Mesendoderm (in vitro differentiated cells): ENCODE measurements around the gene MYO15B.

Experiments
- DNase-seq: peaks from one replicate; pipeline ENCODE4 v3.0.0; 2013
- H2AK5ac ChIP-seq: 2 replicates; pipeline ENCODE4 v1.6.1; 2013; ENCODE audit warnings: low read length, inconsistent platforms
- H2BK120ac ChIP-seq: 2 replicates; pipeline ENCODE4 v1.6.1; 2013; ENCODE audit warnings: low read depth, mild to moderate bottlenecking, low read length, moderate library complexity, mixed read lengths
- H2BK15ac ChIP-seq: replicated peaks from 2 replicates; pipeline ENCODE4 v1.6.1; 2013; ENCODE audit warnings: low read depth, mild to moderate bottlenecking, moderate library complexity
- H2BK5ac ChIP-seq: 2 replicates; pipeline ENCODE4 v1.6.1; 2013; ENCODE audit warnings: low read length, inconsistent platforms
- H3K18ac ChIP-seq: 2 replicates; pipeline ENCODE4 v1.6.1; 2013; ENCODE audit warnings: mild to moderate bottlenecking, low read length, mixed read lengths
- H3K23ac ChIP-seq: one replicate; pipeline ENCODE4 v1.6.1; 2013; ENCODE audit warnings: low read length
- H3K27ac ChIP-seq: 2 replicates; pipeline ENCODE4 v1.5.1; 2013; ENCODE audit warnings: low read depth, mild to moderate bottlenecking, inconsistent platforms, low read length, moderate library complexity
- H3K27me3 ChIP-seq: 2 replicates; pipeline ENCODE4 v1.6.1; 2013; ENCODE audit warnings: low read length, control low read depth, mild to moderate bottlenecking, inconsistent platforms; ENCODE audit not compliant: insufficient read depth, poor library complexity
- H3K36me3 ChIP-seq: 2 replicates; pipeline ENCODE4 v1.6.1; 2013; ENCODE audit warnings: low read length, inconsistent platforms; ENCODE audit not compliant: control insufficient read depth, insufficient read depth
- H3K4ac ChIP-seq: one replicate; pipeline ENCODE4 v1.6.1; 2013; ENCODE audit warnings: low read depth, mild to moderate bottlenecking, low read length, moderate library complexity
- H3K4me1 ChIP-seq: 2 replicates; pipeline ENCODE4 v1.6.1; 2013; ENCODE audit warnings: low read depth, low read length, inconsistent platforms; ENCODE audit not compliant: control insufficient read depth
- H3K4me2 ChIP-seq: 2 replicates; pipeline ENCODE4 v1.6.1; 2013; ENCODE audit warnings: low read length
- H3K4me3 ChIP-seq: 2 replicates; pipeline ENCODE4 v1.5.1; 2013; ENCODE audit warnings: mild to moderate bottlenecking, low read length
- H3K56ac ChIP-seq: one replicate; pipeline ENCODE4 v1.6.1; 2013; ENCODE audit warnings: low read length
- H3K79me1 ChIP-seq: 2 replicates; pipeline ENCODE4 v1.6.1; 2013; ENCODE audit warnings: low read length, inconsistent platforms
- H3K79me2 ChIP-seq: 2 replicates; pipeline ENCODE4 v1.6.1; 2013; ENCODE audit warnings: mild to moderate bottlenecking, low read length; ENCODE audit not compliant: control insufficient read depth, insufficient read depth
- H3K9ac ChIP-seq: 2 replicates; pipeline ENCODE4 v1.6.1; 2013; ENCODE audit warnings: low read length, inconsistent platforms
- H4K5ac ChIP-seq: one replicate; pipeline ENCODE4 v1.6.1; 2013; ENCODE audit warnings: low read length
- H4K8ac ChIP-seq: one replicate; pipeline ENCODE4 v1.6.1; 2013; ENCODE audit warnings: low read depth, mild to moderate bottlenecking, control low read depth, low read length, moderate library complexity
- WGBS: extraction: QIAGEN DNeasy Blood & Tissue Kit; methylation state at CpG from one replicate; pipeline ENCODE4 v1.1.7; 2013; ENCODE audit warnings: low lambda C conversion rate, missing lambda C conversion rate; ENCODE audit not compliant: insufficient coverage; ENCODE audit errors: extremely low coverage; 5-methylcytosine and 5-hydroxymethylcytosine counted together

Gene MYO15B

DNA sequence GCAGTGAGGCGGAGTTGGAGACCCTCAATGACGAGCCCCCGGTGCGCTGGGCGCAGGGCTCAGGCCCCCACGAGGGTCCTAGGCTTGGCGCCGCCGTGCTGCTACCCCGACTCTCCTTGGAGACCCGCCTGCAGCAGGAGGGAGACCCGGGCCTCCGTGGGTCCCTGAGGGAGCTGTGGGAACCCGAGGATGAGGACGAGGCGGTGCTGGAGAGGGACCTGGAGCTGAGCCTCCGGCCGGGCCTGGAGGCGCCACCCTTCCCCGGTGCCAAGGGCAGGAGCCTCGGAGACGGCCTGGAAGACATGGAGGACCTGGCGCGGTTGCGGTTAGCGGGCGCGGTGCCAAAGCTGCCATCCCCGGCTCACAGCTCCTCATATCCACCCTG is 2.3 kb downstream of the MYO15B start:
- H3K36me3 ChIP-seq, result no peaks in the 10 kb centered on the region
- H3K27ac ChIP-seq, result no peak overlapping the region
- H3K27me3 ChIP-seq, result no peaks in the 10 kb centered on the region
- H2BK5ac ChIP-seq, result no peak overlapping the region
- no peak for DNase-seq
- WGBS, result no CpG with 5 or more reads among the region's 29 CpGs
- no peaks in the 10 kb centered on the region for H3K79me2 ChIP-seq
- H4K8ac ChIP-seq, result no peak overlapping the region
- no peaks in the 10 kb centered on the region for H3K4me1 ChIP-seq
- H2AK5ac ChIP-seq, result no peak overlapping the region
- H2BK120ac ChIP-seq, result no peak overlapping the region
- no peaks in the 10 kb centered on the region for H3K79me1 ChIP-seq
- peak overlapping the region; percentile 62 for H3K18ac ChIP-seq
- peak overlapping the region; percentile 9 for H3K23ac ChIP-seq
- H4K5ac ChIP-seq, result no peak overlapping the region
- H3K4me3 ChIP-seq, result no peak overlapping the region
- no peak overlapping the region for H2BK15ac ChIP-seq
- peak overlapping the region; percentile 82 for H3K56ac ChIP-seq
- peak overlapping the region; percentile 59 for H3K4me2 ChIP-seq
- H3K4ac ChIP-seq, result no peak overlapping the region
- peak overlapping the region; percentile 77 for H3K9ac ChIP-seq

- Histone ChIP-seq H3K27me3 (no peaks in the 10 kb centered on the region), H3K79me2 (no peaks in the 10 kb centered on the region)
- no CpG with 5 or more reads among the region's 8 CpGs for WGBS
These were observed 2.7 kb downstream of the MYO15B start for GRCh38 chr17:75590314-75590761.

GRCh38 chr17:75590849-75591721 is 3.5 kb downstream of the MYO15B start:
- H3K79me2 ChIP-seq, result no peaks in the 10 kb centered on the region
- no peak overlapping the region for H3K18ac ChIP-seq
- no peak overlapping the region for H3K4ac ChIP-seq
- H3K27me3 ChIP-seq, result no peaks in the 10 kb centered on the region
- WGBS, result no CpG with 5 or more reads among the region's 12 CpGs
- H3K23ac ChIP-seq, result no peak overlapping the region
- no peak overlapping the region for H3K4me2 ChIP-seq
- H2BK15ac ChIP-seq, result no peak overlapping the region
- H4K8ac ChIP-seq, result no peak overlapping the region
- H3K27ac ChIP-seq, result no peak overlapping the region
- no peak overlapping the region for H3K56ac ChIP-seq
- no peak overlapping the region for H4K5ac ChIP-seq
- H3K4me1 ChIP-seq, result no peaks in the 10 kb centered on the region
- no peak overlapping the region for H3K4me3 ChIP-seq
- no peak overlapping the region for H3K9ac ChIP-seq
- DNase-seq, result no peak
- no peak overlapping the region for H2BK5ac ChIP-seq
- H3K36me3 ChIP-seq, result no peaks in the 10 kb centered on the region
- no peak overlapping the region for H2BK120ac ChIP-seq
- no peak overlapping the region for H2AK5ac ChIP-seq
- no peaks in the 10 kb centered on the region for H3K79me1 ChIP-seq

More at GRCh38 chr17:75590314-75590761, 2.7 kb downstream of the MYO15B start:
- Histone ChIP-seq H3K56ac (peak overlapping the region; percentile 82), H3K36me3 (no peaks in the 10 kb centered on the region), H2BK120ac (no peak overlapping the region), H4K8ac (no peak overlapping the region), H3K79me1 (no peaks in the 10 kb centered on the region), H3K9ac (no peak overlapping the region), H3K27ac (no peak overlapping the region), H2BK5ac (no peak overlapping the region), H3K23ac (no peak overlapping the region), H3K4ac (no peak overlapping the region), H2AK5ac (no peak overlapping the region), H4K5ac (no peak overlapping the region), H3K4me1 (no peaks in the 10 kb centered on the region), H3K4me2 (no peak overlapping the region), H2BK15ac (no peak overlapping the region), H3K18ac (no peak overlapping the region), H3K4me3 (no peak overlapping the region)
- no peak for DNase-seq

- Histone ChIP-seq H3K4me3 (no peak overlapping the region), H2BK5ac (no peak overlapping the region), H3K18ac (no peak overlapping the region), H4K5ac (no peak overlapping the region), H3K79me1 (no peaks in the 10 kb centered on the region), H3K27me3 (no peaks in the 10 kb centered on the region), H3K27ac (no peak overlapping the region), H3K23ac (no peak overlapping the region), H3K9ac (no peak overlapping the region), H3K4ac (no peak overlapping the region), H3K79me2 (no peaks in the 10 kb centered on the region), H2AK5ac (no peak overlapping the region), H2BK120ac (no peak overlapping the region), H4K8ac (no peak overlapping the region), H3K36me3 (no peaks in the 10 kb centered on the region), H2BK15ac (no peak overlapping the region), H3K4me1 (no peaks in the 10 kb centered on the region), H3K4me2 (no peak overlapping the region), H3K56ac (no peak overlapping the region)
- no peak for DNase-seq
- no CpG with 5 or more reads among the region's 7 CpGs for WGBS
These were observed 4.2 kb downstream of the MYO15B start for GRCh38 chr17:75591722-75592302.

DNA sequence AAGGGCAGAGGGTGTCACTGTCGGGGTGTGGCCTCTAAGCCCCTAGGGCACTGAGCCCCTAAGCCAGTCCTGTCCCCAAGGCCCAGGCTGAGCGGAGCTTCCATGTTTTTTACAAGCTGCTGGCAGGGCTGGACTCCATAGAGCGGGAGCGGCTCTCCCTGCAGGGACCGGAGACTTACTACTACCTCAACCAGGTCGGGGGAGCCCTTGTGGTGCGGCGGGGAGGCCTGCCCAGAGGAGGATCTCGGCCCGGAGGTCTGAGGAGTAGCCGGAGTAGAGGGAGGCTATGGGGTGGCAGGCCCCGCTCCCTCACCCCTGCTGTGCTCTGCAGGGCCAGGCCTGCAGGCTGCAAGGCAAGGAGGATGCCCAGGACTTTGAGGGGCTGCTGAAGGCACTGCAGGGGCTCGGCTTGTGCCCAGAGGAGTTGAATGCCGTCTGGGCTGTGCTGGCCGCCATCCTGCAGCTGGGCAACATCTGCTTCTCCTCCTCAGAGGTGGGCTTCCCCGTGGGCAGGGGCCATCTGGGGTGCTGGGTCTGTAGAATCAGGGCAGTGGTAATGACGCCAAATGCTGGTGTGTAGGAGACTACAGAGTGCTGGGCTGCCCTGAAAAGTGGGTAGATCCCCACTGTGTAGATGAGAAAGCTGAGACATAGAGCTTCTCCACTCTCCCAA is 4.9 kb downstream of the MYO15B start:
- Histone ChIP-seq H4K8ac (no peak overlapping the region), H2BK5ac (no peak overlapping the region), H3K27me3 (no peaks in the 10 kb centered on the region), H3K4me1 (no peaks in the 10 kb centered on the region), H3K56ac (no peak overlapping the region), H3K23ac (no peak overlapping the region), H3K79me2 (no peaks in the 10 kb centered on the region), H3K9ac (no peak overlapping the region), H3K18ac (no peak overlapping the region), H4K5ac (no peak overlapping the region), H2BK15ac (no peak overlapping the region), H2BK120ac (no peak overlapping the region), H3K27ac (no peak overlapping the region), H2AK5ac (no peak overlapping the region), H3K36me3 (no peaks in the 10 kb centered on the region), H3K79me1 (no peaks in the 10 kb centered on the region), H3K4me3 (no peak overlapping the region), H3K4ac (no peak overlapping the region), H3K4me2 (no peak overlapping the region)
- no peak for DNase-seq
- no CpG with 5 or more reads among the region's 17 CpGs for WGBS
